HG02588 (cell line): ENCODE measurements around the gene HP1BP3.

ENCODE experiments used
- ATAC-seq: cut with Tn5 transposase; IDR thresholded peaks from one replicate; pipeline ENCODE4 v1.9.1; 2021; ENCODE audit warnings: mild to moderate bottlenecking, moderate library complexity; ENCODE audit not compliant: unreplicated experiment

Gene HP1BP3

DNA sequence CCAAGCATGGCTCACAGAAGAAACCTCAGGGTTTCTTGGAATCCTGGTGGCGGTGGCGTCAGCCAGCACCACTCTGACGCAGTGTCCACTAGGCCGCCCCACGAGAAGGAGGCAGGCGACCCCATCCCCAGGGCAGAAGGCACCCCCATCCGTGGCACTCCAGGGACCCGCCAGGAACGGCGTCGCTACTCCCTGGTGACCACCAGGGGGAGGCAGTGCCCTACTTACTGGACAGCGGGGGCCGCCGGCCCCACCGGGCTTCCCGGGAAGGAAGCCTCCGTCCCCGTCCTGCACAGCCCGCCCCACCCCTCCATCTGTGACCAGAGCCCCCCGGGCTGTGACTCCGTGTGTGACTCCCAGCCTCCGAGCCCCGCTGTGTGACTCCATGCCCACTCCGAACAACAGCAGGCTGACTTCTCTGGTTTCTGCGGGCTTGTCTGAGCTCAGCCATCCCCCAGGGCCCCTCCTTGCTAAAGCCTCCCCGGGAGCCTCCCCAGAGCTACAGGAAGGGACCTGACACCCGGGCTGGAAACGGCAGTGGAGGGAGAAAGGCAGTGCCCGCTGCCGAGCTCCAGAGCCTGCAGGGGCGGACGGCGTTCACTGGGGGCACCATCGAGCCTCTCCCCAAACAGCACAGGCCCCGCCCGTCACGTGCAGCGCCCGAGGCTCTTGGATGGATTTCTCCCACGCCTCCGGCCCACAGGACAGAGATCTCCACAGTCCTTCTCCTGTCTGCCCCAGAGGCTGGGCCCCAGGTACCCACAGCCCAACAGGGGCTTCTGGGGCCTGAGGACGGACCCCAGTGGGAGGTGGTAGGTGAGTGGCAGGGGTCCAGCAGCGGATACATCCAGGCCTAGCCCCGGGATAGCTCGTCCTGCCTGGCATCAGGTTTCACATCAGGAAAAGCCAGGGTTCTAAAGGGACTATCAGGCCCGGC, 90.4 kb downstream of the HP1BP3 start:
- no peak for ATAC-seq

DNA sequence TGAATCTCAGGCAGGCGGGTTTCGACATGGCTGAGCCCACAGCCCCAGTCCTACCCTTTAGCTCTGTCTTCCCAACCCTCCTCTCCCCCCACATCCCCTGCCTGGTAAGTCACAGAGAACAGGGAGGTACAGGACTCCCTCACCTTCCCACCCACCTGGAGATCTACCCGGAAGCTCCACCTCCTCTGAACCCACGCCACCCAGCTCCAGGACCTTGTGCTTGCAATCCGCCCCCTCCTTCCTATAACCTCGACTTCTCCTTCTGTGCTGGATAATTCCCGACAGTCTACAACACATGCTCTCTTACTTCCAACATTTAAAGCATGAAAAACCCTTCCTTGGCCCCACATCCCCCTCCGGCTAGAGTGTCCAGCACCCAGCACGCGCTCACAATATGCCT, 91.6 kb downstream of the HP1BP3 start:
- no peak for ATAC-seq

DNA sequence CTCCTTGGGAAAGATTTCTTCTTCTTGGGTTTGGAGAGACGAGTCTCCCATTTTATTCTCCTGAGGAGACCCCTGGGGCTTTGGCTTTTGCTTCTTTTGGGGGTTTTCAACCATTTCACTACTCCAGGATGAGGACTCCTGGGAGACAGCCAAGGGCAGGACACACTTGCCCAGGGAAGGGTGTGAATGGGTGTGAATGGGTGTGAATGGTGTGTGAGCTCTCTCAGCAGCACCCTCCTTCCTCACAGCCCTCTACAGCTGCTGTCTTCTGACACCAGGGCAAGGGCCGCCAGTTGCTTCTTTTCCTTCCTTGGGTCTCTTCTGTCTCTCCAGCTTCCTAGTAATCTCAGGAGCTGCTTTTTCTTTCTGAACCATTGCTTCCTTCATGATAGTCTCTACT, 93.5 kb downstream of the HP1BP3 start:
- ATAC-seq: no peak
